GM18861 (cell line): ENCODE measurements around the gene NRXN3.

Experiments used
- ATAC-seq: cut with Tn5 transposase; IDR thresholded peaks from one replicate; pipeline ENCODE4 v1.9.1; 2021; ENCODE audit not compliant: unreplicated experiment

Gene NRXN3

DNA sequence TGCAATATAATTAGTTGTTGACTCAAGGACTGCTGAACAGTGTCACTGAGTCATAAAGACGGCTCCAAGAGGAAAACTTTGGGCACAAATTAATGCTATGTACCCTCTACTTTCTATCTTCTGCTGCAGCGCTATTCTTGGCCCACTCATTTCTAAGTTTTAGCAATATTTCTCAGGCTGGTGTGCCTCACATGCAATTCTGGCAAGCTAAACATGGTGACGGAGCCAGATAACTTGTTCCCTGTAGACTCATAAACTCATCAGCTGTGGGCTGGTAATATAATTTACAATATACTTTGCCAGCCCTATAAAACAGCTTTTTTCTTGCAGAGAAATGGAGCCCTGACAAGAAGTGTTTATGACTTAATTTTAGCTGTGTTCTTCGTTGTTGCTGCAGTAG, 615.1 kb downstream of the NRXN3 start:
- no peak for ATAC-seq

DNA sequence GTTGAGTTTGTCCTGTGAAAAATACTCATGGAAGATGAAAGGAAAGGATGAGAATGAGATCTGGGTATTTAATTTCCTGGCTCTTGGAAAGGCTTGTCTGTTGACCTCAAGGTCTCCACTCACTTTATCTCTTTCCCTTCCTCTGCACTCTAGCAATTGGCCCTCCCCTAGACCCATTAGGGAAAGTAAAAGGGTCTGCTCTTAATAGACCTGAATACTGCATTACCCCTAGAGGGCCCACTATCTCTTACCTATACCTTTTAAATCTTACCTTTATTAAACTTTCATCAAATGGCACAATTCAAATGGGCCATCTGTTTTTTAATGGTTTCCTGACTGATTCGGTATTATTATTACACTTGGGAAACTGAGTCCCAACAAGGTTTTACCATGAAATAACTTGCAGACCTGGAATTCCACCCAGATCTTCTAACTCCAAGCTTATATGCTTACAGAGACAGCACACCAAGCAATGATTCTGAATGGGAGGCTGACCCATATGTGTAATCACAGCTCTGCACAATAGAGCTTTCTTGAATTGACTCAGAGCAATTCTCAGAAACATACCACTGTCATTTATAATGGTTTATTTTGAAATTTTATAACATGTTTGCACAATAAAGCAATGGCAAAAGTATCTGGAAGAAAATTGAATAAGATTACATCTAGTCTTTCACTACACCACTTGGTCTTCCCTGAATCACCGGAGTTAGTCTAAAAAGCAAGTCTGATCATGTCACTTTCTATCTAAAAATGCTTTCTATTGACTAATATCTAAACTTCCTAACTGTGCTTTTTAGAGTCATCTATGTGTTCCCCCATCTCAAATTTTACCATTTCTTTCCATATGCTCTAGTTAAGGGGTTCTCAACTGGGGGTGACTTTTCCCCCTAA, 618.5 kb downstream of the NRXN3 start:
- ATAC-seq = no peak

DNA sequence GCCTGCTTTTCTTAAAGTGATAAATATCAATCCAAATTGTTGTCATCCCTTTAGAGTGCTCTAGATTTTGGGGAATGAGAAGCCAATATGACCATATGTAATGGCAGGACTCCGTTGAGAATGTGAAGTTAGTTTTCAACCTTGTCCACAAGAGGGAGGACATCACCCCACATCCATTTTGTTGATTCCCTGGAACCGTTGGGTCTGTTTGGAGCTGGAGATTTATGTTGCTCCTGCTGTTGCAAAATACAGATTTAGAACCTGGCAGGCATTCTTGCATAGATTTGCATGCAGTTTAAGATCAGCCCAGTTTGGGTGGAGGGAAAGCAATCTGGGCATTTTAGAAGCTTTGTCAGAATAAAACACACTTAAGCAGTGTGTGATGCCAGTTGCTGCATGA, 620.1 kb downstream of the NRXN3 start:
- ATAC-seq = no peak

DNA sequence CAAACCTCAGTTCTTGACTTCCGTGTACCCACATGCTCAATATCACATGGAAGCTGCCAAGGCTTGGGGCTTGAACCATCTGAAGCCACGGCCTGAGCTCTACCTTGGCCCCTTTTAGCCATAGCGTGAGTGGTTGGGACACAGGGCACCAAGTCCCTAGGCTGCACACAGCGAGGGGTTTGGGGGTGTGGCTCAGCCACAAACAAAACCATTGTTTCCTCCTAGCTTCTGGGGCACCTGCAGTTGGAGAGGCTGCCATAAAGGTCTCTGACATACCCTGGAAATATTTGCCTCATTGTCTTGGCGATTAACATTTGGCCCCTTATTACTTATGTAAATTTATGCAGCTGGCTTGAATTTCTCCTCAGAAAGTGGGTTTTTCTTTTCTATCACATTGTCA, 628.6 kb downstream of the NRXN3 start:
- no peak for ATAC-seq

DNA sequence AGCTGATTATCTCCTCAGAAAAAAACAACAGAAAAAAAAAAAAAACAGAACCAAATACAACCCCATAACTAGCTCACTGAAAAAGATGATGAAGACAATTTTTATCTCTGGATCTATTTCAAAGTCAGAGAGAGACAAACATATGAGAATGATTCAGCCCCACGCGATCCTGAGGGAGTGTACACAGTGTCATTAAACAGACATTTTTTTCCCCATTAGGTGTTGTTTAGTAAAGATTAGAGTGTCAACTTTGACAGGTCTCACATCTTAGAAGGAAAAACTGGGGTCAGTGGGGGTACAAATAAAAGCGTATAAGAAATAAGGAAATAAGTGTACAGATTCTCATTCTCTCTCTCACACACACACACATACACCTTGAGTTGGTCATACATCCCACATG, 635.4 kb downstream of the NRXN3 start:
- ATAC-seq = no peak

DNA sequence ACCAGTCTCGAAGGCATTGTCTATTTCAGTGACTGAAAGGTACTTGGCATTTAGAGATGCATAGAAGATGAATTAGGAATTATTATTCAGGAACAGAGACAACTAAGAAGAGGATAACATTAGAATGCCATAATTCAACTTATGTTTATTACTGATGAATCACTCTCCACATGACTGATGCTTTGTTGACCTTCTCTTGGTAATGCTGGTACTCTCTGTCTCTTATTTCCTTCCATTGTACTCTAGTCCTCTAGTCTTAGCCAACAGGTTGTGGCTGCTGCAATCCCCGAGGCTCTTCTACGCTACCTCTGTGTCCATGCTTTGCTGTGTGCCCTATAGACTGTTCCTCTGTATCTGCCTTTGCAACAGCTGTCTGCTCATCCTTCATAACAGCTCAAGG, 652.9 kb downstream of the NRXN3 start:
- no peak for ATAC-seq

DNA sequence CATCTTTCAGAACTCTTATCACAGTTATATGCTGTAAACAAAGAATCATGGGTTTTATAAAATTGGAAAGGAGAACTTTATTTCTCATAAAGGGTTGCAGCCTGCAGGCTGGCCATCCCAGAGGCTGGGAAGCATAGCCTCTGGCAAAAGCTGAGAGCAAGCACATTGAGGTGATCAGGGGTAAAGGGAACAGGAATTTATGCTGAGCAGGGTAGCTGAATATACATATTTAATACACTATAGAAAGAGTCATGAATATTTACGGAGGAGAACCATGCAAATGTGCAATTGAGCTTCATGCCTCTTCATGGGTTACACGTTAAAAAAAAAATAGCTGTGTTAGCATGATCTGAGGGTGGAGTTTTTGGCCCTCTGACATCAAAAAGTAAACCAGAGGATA, 653.3 kb downstream of the NRXN3 start:
- no peak for ATAC-seq

DNA sequence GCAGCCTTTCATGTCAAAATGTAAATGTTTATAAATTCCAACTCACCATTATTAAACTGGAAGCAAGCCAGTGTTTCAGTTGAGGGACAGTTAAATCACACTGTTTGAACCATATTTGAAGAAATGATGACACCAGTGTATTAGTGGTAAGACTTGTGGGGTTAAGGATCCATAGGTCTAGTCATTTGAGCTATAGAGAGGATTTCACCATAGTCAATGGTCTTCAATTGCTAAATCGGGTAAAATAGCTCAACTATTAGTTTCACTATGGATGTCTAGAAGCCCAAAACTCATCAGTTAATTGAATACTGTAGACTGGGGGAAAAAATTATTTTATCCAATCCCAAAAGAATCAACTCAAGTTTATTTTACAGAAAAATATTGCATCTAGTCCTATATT, 659.1 kb downstream of the NRXN3 start:
- ATAC-seq = peak; percentile 87

DNA sequence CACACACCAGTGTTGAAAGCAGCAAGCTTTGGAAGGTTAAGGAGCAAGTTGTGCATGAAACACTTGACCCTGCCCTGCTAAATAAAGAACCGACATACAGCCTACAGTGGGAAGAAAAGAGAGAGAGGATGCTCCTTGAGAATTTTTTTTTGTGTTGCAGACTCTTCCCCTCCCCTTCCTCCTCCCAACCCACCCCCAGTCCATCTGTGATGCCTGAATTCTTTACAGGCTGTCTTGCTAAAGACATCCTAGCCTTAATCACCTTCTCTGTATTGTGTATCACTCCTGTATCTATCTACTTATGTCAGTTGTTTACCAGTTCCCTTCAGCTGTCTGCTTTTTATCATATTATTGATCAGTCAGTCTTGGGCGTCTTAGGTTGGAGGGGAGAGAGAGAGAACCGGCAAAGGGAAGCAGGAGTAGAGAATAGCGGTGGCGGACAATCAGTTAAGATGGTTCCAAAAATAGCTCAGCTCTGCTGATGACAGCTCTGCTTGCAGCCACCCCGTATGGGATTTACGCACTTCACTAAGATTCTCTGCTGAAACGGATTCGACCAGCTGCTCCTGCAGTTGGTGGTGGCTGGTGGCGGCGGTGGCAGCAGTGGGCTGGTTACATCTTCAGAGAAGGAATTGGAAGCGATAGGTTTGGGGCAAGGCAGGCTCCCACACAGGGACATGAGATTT, 664.7 kb downstream of the NRXN3 start:
- ATAC-seq = no peak

DNA sequence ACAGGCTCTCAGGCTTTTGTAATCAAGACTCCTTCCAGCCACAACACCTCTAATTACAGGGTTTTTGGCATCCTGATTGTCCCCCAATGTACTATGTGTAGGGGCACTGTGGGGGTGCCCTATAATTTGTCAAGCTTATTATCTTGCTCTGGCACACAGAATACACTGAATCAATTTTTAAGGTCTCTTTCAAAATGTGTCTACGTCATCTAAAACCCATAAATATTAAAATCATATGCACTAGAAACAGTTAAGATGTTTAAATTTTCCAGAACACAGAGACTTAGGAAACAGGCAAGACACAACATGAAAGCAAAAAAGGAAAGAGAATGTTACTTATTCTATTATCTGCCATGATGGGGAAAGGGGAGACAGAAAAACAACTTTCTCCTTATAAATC, 665.7 kb downstream of the NRXN3 start:
- no peak for ATAC-seq

DNA sequence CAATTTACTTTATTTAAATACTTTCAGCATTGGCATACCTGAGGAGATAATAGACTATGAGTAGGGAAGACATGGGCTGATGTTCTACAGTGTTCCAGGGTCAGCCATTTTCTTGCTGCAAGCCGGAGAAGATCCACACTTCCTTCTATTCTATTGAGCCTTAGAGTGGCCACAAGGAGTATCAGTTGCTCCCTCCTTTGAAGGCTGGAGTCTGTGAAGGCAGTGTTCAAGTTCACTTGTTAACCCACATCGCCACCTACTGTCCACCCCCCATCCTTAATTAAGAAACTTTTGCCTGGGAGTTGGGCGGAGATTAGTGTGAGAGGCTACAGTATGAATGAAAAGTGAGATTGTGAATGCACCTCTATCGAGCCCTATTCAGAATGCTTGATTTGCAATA, 666.6 kb downstream of the NRXN3 start:
- ATAC-seq = peak; percentile 70

DNA sequence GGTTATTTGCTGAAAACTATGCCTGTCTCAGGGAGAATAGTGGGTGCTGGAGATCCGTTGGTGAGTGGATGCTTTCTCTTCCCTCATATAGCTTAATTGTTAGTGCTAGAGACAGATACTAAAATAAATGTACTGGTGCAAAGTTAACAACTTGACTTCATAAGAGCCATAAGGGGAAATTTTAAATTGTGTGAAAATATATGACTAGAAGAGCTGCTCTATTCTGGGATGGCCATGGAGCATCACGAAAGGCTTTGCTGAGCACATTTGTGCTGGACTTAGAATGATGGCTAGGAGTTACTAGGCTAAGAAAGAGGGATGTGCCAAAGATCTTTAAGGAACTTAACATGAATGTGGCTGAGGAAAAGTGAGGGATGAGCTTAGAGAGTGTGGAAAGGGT, 668.8 kb downstream of the NRXN3 start:
- ATAC-seq = no peak

DNA sequence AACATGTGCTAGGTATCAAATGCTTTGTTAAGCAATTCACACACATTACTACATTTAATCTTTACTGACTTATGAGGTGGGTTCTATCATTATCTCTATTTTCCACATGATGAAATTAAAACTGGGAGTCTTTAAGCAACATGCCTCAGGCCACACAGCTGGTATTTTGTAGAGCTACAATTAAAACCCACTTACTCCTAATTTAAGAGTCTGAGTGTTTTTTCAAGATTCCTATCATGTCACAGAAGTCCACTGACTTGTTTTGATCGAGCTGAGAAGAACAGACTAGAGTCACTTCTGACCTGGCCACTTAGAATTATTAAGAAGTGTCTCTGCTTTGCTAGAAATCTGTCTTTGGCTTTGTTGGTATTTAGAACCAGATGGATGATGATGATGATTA, 670.7 kb downstream of the NRXN3 start:
- no peak for ATAC-seq

DNA sequence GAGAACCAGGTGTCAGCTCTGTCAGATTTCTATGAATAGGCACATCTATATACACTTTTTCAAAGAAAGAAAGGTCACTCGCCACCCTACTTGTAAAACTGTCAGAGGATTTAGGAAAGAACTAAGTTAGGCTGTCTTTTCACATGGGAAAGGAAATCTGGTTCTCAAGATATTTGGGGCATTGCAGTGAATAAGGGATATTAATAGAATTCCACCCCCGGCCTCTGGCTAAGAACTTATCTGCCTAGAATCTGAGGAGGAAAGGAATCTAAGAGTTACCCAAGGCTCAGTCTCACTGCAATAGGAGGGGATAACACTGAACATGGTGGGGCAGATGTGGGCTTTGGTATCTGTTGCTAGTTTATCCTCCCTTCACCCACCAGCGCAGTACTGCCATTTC, 677.6 kb downstream of the NRXN3 start:
- no peak for ATAC-seq

DNA sequence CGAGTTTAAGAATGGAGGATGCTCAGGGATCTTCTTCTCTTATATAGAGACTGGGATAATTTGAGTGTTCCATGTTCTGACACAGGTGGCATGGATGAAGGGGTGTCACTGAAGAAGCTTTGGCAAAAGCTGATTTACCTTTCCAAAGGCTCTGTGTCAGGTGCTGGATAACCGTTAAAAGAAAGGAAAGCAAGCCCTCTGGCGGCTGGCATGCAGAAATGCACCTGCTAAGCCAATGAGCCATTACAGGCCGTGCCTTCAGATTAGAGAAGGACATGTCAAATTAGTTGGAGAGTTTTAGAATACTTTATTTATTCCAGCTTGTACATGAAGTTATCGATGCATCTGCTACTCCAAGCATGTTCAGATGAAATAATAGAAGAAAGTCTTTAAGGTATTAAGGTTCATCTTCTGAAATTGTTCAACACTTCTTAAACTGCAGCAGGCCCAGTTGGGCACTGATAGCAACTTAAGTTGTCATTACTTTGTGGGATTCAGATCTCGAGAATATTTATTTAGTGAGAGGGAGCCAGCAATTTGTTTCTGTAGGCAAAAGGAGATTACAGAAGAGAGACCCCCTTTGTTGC, 678.2 kb downstream of the NRXN3 start:
- ATAC-seq = peak; percentile 65

DNA sequence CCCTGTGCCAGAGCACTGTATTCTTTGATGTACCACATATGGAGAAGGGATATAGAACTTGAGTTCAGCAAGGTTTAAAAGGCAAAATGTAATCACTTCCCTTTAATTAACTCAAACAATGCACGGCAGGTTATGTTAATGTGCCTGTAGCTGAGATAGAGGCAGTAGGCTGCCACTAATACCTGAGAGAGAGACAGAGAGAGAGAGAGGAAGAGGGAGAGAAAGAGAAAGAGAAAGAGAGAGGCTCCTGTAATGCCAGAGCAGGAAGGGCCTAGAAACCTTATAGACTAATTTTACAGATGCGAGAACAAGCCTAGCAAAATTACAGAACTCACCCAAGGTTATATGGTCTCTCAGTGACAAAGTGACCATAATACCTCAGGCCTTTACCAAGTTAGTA, 679.8 kb downstream of the NRXN3 start:
- ATAC-seq = no peak

DNA sequence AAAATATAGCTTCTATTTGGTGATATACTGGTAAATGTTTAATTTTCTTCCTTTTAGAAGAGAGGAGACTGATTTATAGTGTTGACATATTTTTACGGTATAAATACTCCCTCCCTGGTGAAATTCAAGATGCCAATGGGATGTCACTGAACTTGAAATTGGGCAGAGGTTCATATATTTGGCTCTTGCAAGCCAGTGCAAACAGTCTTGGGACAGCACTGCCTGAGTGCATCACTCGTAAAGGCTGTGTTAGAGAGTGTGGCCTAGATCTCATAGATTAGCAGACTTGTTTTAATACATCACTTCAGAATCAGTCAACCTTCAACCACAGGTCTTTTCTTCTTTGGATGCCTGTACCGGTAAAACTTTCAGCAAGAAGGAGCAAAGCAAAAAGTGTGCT, 681.0 kb downstream of the NRXN3 start:
- ATAC-seq = no peak

DNA sequence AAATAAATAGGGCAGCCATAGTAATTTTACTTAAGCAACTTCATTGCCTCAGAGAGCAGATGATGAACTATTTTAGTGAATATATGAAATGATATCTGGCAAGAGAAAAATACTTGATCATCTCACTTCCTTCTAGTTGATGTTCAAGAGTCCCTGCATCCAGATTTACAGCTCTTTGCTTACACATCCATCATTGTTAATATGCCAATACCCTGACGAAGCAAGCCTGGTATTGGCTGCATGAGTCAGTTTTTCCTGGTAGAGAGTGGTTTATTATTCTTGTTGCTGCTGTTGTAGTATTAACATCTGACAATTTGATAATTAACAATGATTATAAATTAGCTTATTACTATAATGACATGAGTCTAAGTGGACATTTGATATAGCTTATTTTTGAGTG, 681.9 kb downstream of the NRXN3 start:
- no peak for ATAC-seq

DNA sequence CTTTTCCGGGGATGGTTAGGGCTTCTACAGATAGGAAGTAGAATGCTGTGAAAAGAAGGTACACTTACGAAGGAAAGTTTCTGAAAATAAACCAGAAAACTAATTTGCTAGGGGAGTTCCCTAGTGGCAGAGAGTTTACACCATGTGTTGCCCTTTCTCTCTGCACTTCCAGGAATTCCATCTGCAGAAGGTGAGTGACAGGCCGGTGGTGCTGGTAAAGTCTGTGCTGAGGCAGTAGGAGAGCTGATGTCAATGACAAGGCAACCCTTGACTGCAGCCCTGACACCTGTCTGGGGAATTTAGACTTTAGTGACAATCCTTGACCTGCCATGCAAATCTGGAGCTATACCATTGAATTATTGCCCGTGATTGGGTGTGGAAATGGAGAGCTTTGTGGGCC, 687.8 kb downstream of the NRXN3 start:
- ATAC-seq = no peak

DNA sequence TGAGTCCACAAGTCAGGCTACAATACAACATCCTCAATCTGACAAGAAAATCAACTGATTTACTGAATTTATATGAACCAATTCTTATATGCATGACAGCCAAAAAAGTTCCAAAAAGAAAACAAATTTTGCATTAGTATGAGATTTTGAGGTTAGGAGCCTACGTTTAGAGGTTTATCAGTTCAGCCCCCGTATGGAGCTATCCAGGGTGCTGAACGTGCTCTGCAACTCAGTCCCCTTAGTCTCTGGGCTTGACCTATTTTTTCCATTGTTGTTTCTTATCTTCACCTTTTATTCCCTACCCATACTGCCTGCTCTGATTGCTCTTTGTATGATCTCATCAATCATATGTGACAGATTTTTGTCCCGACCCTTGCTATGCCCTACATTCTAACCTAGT, 693.0 kb downstream of the NRXN3 start:
- ATAC-seq = no peak

DNA sequence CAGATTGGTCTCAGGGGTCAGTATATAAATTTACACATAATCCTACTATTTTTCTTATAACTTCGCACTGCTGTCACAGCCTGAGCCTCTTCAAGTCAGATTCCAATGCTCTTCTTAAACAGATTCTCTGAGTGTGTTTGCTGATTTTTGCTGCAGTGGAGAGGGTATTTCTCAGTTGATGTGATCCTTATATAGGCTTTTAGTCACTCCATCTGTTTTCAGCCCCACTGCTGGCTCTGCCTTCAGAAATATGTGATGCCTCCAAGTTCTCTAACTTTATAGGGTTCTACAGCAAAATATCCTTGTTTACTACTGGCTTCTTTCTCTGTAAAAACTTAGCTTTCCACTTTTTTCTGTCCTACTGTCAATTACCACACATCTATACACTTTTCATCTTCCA, 702.7 kb downstream of the NRXN3 start:
- no peak for ATAC-seq

DNA sequence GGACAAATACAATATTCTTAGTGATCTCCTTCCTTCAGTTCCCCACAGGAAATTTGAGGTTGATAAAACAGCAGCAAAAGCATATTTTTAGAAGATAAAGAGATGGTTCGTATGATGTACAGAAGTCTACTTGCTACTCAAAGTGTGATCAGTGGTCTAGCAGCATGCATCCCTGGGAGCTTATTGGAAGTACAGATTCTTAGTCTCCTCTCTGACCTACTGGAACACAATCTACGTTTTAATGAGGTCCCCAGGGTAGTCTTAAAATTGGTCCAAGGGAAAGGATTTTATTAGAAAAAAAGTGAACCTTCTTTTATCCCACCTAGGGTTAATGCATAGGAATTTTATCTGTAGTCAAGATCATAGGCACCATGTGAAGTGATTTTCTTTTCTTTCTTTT, 703.4 kb downstream of the NRXN3 start:
- no peak for ATAC-seq
